Measurements from ENCODE around the gene GPLD1.

- TF ChIP-seq CTCF (conservative IDR thresholded peaks at IDR 0.05; ENCODE audit: low read depth, low read length) (no peak), EZH2 (IDR thresholded peaks at IDR 0.05; ENCODE audit: low read length, unreplicated experiment) (no peak), EZH2phosphoT487 (IDR thresholded peaks at IDR 0.05; ENCODE audit: borderline replicate concordance, low read length) (no peak)
Measured at GRCh38 chr6:24396824-24397223, 92.6 kb downstream of the GPLD1 start.
